NCI-H1105 treated with DMSO at 0.1 percent for 48 hours (cell line): ENCODE measurements around the gene NMNAT2.
"Not testable (repeated sequence)": the region's sequence is repeated elsewhere in the genome, so short reads cannot be mapped to it uniquely, and the experiment has no call there.

Experiments
- DNase-seq: peaks from one replicate; lab custom pipeline; 2025; lab: John Stamatoyannopoulos, UW

The NMNAT2 gene

DNA sequence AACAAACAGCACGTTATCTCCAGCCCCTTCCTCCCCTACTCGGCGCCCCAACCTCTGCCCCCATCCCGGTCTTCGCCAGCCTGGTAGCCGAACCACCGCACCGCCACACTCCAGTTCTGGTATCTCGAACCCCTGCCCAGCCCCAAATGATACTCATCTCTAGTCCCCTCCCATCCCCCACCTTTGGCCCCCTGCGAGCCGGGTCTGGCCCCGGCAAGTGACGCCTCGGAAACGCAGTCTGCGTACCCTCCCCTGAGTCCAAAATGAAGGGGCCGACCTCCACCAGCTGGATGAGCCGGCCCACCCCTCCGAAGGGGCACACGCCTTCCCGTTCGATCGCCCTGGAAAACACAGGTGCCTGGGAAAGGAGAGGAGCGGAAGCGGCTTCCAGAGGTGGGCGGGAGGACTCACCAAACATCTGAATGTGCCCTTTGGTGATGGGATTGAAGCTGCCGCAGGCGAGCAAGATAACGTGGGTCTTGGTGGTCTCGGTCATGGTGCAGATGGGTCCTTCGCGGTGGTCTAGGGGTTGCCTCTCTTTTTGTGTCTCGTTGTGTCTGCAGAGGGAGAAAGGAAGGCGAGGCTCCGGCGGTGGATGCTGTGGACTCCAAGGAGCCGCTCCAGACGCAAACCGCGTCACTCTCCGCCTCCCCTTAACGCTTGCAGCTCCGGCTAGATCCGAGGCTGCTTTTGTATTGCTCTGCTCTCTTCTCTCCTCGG lies at the start of gene NMNAT2:
Gene NMNAT2 (minus strand): TSS at position 609 of the 720 bp plus-strand sequence. CDS start 113 bp downstream, at position 496.
- DNase-seq: peak; percentile 35

DNA sequence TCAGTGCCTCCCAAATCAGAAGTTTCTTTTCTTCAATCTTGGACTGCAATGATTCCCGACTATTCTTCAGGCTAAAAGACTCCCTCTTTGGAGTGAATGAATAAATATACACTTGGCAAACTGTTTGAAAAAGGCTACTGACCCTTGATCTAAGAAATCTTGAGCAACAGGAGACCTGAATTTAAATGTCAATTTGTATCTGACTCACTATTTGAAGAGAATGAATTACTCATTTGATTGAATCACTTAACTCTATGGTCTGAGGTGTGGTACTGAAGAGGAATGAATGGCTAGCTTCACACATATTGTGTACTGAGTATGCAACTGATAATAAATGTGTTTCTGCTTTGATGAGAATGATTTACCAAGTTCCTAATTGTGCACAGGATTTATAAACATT lies 49.5 kb upstream of the NMNAT2 start:
- DNase-seq: no peak

DNA sequence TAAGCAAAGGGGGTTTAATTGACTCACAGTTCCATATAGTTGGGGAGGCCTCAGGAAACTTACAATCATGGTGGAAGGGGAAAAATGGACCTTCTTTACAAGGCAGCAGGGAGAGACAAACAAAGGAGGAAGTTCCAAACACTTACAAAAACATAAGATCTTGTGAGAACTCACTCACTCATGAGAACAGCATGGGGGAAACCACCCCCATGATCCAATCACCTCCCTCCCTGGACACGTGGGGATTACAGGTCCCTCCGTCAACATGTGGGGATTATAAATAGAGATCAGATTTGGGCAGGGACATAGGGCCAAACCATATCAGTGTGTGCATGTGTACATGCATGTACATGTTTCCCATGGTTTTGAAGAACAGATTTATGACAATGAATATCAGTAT lies 48.6 kb upstream of the NMNAT2 start:
- no peak for DNase-seq

DNA sequence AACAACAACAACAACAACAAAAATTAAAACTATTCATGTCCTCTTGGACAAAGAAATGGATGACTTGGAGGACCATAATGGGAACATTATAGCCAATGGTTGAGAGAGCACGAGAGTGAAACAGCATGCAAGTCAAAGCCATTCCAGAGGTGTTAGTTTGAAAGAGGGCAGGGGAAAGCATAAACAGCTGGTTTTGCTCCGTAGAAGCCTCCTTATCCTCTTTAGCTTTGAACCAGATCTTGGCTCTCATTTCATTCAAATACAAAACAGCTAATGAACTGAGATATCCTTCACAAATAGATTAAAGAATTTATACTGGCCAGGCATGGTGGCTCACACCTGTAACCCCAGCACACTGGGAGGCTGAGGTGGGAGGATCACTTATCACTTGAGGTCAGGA lies 45.4 kb upstream of the NMNAT2 start:
- DNase-seq: no peak

DNA sequence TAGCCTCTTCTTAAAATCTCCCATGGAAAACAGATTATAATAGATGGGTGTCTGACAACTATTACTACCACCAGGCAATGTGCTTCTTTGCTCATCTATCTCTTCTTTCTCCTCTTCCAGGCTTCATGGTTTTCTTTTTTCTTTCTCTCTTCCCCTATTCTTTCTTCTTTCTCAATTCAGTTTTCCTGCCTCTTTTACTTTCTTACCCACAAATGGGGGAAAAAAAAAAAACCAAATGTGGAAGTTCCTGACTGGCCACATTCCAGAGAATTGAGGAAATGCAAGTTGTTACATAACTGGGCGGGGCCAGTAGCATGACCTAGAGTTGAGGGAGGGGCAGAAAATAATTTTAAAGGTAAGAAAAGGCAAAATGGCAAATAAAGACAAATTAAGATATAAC lies 43.2 kb upstream of the NMNAT2 start:
- no peak for DNase-seq

DNA sequence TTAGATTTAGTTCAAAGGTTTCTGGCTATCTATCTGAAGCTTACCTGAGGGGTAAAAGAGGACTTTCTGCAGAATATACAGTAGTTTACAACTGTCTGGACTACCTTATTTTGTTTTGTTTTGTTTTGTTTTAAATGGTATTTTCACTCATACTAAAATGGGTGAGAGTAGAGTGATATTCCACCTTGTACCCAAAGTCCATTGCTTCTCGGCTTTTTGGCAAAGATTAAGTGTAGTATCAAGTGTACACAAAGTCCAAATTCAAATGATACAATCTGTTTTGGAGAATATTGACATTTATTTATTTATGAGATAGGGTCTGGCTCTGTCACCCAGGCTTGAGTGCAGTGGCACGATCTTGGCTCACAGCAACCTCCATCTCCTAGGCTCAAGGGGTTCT lies 42.4 kb upstream of the NMNAT2 start:
- no peak for DNase-seq

DNA sequence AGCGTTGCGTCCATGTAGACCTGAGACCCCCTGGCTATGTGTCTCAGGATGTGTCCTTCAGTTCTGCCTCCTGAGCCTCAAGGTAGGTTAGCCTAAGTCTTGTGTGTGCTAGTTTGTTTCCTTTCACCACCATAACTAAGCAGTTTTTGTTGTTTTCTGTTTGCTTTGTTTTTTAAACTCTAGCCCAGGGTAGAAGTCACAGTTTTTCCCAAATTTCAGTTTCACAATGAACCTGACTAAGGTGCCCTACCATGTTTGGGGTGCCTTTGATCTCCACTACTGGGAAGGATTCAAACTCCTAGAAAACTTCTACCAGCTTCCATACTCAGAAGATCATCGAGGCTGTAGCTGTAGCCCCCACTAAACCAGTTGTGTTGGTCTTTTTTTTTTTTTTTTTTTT lies 39.3 kb upstream of the NMNAT2 start:
- no peak for DNase-seq

DNA sequence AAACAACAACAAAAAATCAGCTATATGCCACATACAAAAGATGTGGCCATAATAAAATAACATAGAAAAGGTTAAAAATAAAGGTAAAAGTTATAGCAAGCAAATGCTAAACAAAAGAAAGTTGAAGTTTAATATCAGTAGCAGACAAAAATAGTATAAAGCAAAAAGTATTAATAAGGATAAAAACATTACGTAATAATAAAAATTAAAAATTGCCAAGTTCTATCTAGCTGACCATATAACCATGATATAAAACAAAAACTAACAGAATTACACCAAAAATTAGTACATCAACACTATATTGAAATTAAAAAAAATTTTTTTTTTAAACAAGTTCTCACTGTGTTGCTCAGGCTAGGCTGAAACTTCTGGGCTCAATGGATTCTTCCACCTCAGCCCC lies 38.6 kb upstream of the NMNAT2 start:
- no peak for DNase-seq

DNA sequence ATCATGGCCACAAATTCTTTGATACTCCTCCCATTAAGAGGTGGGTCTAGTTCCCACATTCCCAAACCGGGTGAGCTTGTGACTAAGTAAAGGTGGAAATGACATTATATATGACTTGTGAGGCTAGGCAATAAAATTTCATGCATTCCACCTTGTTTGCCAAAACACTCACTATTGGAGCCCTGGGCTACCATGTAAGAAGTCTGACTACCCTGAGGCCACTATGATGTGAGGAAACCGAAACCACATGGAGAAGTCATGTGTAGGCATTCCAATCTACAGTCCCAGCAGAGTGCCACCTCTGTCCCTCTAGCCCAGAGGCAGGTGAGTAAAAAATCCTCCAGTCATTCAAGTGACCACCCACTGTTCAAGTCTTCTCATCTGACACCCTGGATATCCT lies 36.2 kb upstream of the NMNAT2 start:
- DNase-seq: no peak

DNA sequence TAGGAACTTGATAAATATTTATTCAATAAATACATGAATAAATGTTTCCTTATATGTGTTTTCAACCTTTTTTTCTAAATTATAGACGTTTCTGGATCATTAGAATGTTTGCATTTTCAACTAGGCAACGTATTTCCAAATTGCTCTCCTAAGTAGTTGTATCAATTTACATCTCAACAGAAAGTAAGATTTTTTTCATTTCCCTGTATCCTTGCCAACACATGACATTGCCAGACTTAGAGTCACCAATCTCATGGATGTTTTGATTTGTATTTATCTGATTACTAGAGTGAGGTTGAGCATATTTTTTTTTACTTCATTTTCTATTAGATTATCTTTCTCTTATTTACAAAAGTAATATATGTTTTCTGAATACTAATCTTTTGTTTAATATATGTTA lies 31.9 kb upstream of the NMNAT2 start:
- no peak for DNase-seq

DNA sequence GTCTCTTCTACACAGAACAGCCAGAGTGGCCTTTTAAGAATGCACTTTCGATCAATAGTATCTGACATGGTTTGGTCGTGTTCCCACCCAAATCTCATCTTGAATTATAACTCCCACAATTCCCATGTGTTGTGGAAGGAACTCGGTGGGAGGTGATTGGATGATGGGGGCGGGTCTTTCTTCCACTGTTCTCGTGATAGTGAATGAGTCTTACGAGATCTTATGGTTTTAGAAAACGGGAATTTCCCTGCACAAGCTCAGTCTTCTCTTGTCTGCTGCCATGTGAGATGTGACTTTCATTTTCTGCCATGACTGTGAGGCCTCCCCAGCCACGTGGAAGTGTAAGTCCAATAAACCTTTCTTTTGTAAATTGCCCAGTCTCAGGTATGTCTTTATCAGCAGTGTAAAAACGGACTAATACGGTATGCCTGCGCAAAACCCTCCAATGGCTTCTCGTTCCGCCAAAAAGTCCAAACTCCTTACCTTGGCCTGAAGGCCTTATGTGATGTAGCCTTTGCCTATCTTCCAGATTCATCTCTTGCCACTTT lies 31.1 kb upstream of the NMNAT2 start:
- no peak for DNase-seq

DNA sequence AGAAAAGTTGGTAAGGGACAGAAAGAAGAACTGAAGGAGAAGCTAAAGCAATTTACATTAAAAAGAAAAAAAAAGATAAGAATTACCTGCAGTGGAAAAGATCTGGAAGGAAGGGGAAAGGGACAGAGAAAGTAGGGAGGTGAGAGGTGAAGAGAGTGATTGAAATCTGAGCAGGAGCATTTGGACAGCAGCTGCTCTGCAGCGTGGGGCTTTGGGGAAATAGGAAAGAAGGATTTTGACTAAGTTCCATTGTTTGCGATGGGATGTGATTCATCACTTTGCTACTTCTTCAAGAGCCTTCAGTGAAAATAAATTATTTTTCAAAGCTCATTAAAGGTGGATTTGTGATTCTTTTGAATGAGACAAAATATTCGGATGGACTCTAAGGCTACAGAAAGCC lies 26.1 kb upstream of the NMNAT2 start:
- DNase-seq: no peak

DNA sequence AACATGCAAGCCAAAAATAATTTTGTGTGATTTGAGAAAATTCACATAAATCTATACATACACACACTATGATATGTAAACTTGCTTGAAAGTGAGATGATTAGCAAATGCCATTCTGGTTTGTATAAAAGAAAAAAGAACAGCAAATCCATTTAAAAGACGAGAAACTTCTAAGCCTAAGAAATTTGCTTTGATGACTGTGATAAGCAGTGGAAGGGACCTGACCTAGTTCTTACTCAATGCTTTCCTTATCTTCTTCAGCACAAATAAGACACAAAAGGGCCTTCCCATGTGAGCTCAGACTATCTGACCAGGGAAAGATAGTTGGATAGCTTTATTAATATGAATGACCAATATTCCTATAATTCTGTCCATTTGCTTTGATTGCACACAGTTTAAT lies 25.3 kb upstream of the NMNAT2 start:
- DNase-seq: no peak

DNA sequence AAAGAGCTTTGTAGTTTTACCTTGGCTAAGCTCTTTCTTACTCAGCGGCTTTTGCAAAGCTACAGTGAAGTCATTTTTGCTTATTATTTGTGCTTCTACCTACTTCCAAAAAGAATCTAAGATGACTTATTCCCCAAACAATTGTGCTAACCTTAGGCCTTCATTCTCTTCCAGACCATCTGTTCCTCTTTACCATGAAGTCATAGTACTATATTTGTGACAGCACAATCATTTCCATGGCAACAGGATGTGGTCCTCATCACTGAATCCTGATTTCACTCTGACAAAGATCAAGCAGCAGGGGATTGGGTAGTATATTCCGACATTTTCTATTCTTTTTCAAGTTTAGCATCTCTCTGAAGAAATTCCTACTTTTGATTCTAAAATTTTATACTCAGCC lies 24.8 kb upstream of the NMNAT2 start:
- DNase-seq: no peak

DNA sequence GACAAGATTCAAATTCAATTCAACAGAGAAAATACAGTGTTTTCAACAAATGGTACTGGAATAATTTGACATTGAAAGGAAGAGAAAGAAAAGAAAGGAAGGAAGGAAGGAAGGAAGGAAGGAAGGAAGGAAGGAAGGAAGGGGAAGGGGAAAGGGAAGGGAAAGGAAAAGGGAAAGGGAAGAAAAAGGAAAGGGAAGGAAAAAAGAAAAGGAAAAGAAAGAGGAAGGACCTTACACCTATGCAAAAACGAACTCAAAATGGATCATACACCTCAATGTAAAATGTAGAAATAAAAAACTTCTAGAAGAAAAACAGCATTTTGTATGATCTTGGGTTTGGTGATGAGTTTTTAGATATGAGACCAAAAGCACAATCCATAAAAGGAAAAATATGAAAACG lies 19.9 kb upstream of the NMNAT2 start:
- DNase-seq: no peak

DNA sequence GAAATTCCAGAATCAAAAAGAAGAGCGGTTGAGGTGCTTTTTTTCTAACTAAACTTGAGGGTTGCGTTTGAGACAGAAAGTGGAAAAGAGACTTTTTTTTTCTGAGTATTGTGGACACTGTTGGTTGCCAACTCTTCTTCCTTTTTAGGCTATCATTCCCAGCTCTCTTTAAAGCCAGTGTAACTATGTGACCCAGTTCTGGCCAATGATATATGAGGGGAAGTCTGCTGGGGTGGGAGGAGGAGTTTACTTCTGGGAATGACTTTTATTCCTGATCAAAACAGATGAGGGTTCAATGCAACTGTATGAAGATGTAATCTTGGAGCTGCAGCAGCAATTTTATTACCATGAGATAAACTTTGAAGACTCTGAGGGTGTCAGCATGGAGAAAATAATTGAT lies 17.3 kb upstream of the NMNAT2 start:
- no peak for DNase-seq

DNA sequence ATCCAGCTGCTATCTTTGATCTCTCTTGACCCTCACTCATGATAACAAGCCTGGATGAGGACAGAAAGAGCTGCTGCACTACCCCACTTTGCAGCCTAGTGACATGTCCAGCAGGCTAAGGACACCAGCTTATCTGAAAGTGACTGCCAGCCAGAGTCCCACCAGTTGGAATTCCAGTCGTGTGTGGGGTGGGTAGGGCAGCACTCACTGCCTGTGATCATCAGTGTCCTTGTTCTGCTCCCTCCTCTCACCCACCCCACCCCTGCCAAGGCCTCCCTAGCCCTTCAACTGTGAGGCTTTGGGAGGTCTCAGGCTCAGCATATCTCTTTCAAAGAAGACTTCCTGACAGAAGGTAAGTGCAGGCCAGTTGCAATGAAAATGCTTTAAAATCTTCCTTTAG lies 15.5 kb upstream of the NMNAT2 start:
- DNase-seq: no peak

DNA sequence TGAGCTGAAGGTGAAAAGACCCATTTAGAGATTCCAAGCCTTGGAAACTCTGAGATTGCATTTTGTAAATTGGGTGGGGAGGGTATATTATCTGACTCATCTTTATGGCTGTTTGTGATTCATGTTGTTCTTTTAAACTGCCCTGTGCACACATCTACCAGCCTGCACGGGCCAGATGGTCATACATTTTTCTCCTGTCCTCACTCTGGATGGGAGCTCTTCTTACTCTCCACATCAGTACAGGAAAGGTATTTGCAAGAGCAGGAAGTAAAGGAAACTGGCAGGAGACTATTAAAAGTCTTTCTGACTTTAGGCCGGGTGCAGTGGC lies 14.3 kb upstream of the NMNAT2 start:
- no peak for DNase-seq

DNA sequence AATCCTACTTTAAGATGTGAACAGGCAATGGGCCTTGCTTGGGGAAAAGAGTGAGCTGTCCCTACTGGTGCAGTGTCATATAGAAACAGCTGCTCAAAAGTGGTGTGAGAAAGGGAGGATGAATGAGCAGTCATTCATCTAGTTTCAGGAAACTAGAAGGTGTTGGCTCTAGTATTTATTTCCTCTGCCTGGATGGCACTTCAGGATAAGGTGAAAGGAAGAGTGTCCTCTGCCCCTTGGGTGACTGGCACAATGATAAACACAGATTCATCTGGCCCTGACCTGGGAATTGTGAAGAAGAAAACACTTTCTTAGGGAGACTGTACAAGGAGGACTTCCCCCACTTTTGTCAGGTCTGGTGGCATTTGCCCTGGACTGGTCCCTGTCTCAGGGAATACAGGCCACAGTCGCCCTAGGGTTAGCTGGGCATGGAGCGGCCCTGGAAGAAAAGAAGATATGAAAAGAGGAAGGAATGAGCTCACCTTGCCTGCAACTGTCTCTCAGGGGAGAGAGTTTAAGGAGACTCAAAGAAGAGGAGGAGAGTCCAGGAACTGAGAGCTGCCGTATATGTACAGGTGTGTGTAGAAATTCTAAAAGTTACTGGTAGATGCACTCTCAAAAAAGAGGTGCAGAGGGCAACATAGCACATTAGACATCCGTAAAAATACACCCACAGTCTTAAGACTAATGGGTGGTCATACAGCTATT lies 13.8 kb upstream of the NMNAT2 start:
- no peak for DNase-seq

DNA sequence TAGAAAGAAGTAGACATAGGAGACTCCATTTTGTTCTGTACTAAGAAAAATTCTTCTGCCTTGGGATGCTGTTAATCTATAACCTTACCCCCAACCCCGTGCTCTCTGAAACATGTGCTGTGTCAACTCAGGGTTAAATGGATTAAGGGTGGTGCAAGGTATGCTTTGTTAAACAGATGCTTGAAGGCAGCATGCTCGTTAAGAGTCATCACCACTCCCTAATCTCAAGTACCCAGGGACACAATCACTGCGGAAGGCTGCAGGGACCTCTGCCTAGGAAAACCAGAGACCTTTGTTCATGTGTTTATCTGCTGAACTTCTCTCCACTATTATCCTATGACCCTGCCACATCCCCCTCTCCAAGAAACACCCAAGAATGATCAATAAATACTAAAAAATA lies 9.4 kb upstream of the NMNAT2 start:
- not testable (repeated sequence) for DNase-seq

DNA sequence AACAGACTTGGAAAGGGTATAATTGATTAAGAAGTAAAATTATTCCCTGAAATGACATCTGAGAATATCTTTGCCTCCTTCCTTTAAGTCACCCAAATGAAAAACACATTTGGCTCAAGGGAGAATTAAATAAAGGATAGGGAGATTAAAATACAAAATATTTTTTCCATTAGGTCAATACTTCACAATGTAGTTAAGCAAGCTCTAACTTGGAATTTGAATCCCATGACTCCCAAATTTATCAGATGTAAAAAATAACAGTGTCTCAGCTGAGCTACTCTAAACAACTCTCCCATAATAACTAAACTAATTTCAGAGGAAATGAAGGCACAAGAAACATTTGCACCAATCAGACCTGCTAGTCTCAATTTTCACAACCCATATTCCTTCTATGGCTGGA lies 6.5 kb upstream of the NMNAT2 start:
- DNase-seq: no peak

DNA sequence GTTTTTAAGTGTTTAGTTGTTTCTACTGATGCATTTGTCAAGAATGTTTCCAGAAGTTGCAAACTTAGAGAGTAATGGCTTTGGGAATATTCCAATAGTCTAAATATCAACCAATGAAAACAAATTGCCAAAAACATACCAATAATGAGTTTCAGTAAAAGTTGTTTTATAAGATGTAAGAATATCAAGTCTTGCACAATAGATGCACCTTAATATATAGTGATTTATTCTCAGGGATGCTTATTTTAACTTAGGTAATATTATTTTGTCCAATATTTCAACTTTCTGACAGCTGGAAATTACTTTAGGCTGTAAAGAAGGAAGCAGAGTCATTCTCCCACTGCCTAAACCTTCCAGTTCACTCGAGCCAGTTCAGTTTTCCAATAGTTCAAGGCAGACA lies 5.4 kb upstream of the NMNAT2 start:
- no peak for DNase-seq

DNA sequence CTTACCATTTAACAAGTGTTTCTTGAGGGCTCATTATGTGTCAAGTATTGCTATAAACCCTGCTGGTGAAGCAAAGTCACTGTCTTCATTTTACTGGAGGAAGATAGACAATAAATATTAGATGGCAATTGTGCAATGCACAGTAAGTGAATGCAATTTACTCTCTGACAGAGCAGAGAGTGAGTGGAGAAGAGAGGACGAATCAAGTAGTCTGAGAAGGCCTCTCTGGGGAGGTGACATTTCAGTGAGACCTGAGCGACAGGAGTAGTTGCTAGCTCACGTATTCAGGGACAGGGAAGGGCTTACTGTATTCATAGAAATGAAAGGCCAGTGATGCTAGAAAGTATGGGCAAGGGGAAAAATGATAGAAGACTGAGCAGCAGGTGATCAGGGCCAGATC lies 1.2 kb upstream of the NMNAT2 start:
- DNase-seq: no peak

DNA sequence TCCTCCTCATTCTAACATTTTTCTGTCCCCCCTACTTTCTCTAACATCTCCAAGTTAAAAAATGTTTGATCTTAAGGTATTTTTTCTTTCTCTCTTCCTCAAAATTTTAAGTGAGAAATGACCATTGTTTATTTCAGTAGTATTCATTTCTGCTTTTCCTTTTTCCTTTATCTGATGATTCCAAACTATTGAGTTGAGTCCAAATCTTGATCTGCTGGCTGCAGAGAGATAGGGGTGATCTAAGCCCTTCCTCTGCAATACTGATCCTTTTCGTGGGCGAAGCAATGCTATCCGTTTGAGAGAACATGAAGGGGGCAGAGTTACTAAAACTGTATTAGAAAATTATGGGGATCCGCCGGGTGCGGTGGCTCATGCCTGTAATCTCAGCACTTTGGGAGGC lies 516 bp upstream of the NMNAT2 start:
- no peak for DNase-seq
